ENCODE measurements around the gene MRPS30.

Gene MRPS30

GRCh38 chr5:44827681-44828080, 18.9 kb downstream of the MRPS30 start:
- no peak for DNase-seq (ENCODE audit: low read depth)
- no peak overlapping the region for H3K4me3 ChIP-seq (ENCODE audit: low read length)
- no peak for TF ChIP-seq CTCF (conservative IDR thresholded peaks at IDR 0.05; ENCODE audit: low read depth, low read length)

- no peak overlapping the region for H3K4me3 ChIP-seq (ENCODE audit: low read length)
- TF ChIP-seq CTCF (conservative IDR thresholded peaks at IDR 0.05; ENCODE audit: low read depth, low read length) = no peak
- no peak for DNase-seq (ENCODE audit: low read depth)
Measured at GRCh38 chr5:44828719-44829118, 20.0 kb downstream of the MRPS30 start.

- no peak overlapping the region for H3K4me3 ChIP-seq (ENCODE audit: low read length)
- TF ChIP-seq CTCF (conservative IDR thresholded peaks at IDR 0.05; ENCODE audit: low read depth, low read length) = no peak
- DNase-seq (ENCODE audit: low read depth) = no peak
Measured at GRCh38 chr5:44830951-44831350, 22.2 kb downstream of the MRPS30 start.

- H3K4me3 ChIP-seq (ENCODE audit: low read length) = no peak overlapping the region
- TF ChIP-seq CTCF (conservative IDR thresholded peaks at IDR 0.05; ENCODE audit: low read depth, low read length) = no peak
- no peak for DNase-seq (ENCODE audit: low read depth)
Measured at GRCh38 chr5:44833249-44833648, 24.5 kb downstream of the MRPS30 start.

- no peak for TF ChIP-seq CTCF (conservative IDR thresholded peaks at IDR 0.05; ENCODE audit: low read depth, low read length)
- H3K4me3 ChIP-seq (ENCODE audit: low read length) = no peak overlapping the region
- no peak for DNase-seq (ENCODE audit: low read depth)
Measured at GRCh38 chr5:44835693-44836092, 26.9 kb downstream of the MRPS30 start.

- no peak overlapping the region for H3K4me3 ChIP-seq (ENCODE audit: low read length)
- TF ChIP-seq CTCF (conservative IDR thresholded peaks at IDR 0.05; ENCODE audit: low read depth, low read length) = no peak
- no peak for DNase-seq (ENCODE audit: low read depth)
Measured at GRCh38 chr5:44839018-44839681, 30.4 kb downstream of the MRPS30 start.

- TF ChIP-seq CTCF (conservative IDR thresholded peaks at IDR 0.05; ENCODE audit: low read depth, low read length) = no peak
- DNase-seq (ENCODE audit: low read depth) = no peak
- H3K4me3 ChIP-seq (ENCODE audit: low read length) = no peak overlapping the region
Measured at GRCh38 chr5:44842496-44843282, 33.9 kb downstream of the MRPS30 start.

Data from retinal pigment epithelial cell (primary cell).